T47D (cell line): ENCODE measurements around the gene AMOTL2.
A peak's percentile ranks its signal among the peaks of the same experiment; 100 is the strongest.

Source experiments
- DNase-seq, 2 experiments: peaks; one replicate each; pipeline versions ENCODE4 v3.0.0 to v3.0.0-alpha.2; 2011 to 2012; ENCODE audit warnings: low read depth in 1 of 2, low spot score in 1 of 2
- JUND ChIP-seq: IDR thresholded peaks from 2 replicates; pipeline ENCODE4 v1.6.1; 2012; ENCODE audit warnings: low read depth
- in situ Hi-C: cut with HindIII; loops from 2 replicates; pipeline ENCODE4 v1.10.0; 2016; ENCODE audit warnings: low sequenced_read_pairs, low pct_unique_long_range_greater_than_20kb

AMOTL2 gene

GRCh38 chr3:134339913-134340312, 34.3 kb downstream of the AMOTL2 start:
- no peak for TF ChIP-seq JUND
- in situ Hi-C loops: no loop called here
- no peak for DNase-seq

GRCh38 chr3:134339331-134339730, 34.9 kb downstream of the AMOTL2 start:
- no peak for TF ChIP-seq JUND
- DNase-seq: no peak
- in situ Hi-C loops: no loop called here

- in situ Hi-C loops: no loop called here
- DNase-seq: no peak
- TF ChIP-seq JUND: no peak
These were observed 35.6 kb downstream of the AMOTL2 start for GRCh38 chr3:134338516-134339261.

GRCh38 chr3:134338201-134338512, 36.1 kb downstream of the AMOTL2 start:
- in situ Hi-C loops: no loop called here
- no peak for TF ChIP-seq JUND
- DNase-seq: no peak

- no peak for DNase-seq
- TF ChIP-seq JUND: no peak
- in situ Hi-C loops: no loop called here
These were observed 36.6 kb downstream of the AMOTL2 start for GRCh38 chr3:134337511-134338200.

GRCh38 chr3:134337071-134337482, 37.2 kb downstream of the AMOTL2 start:
- in situ Hi-C loops: no loop called here
- no peak for DNase-seq
- no peak for TF ChIP-seq JUND

- in situ Hi-C loops: no loop called here
- DNase-seq: no peak
- TF ChIP-seq JUND: no peak
These were observed 37.7 kb downstream of the AMOTL2 start for GRCh38 chr3:134336587-134336986.

- peak in 1 of 2 experiments; percentile 94 for DNase-seq
- in situ Hi-C loops: no loop called here
- TF ChIP-seq JUND: no peak; the same call in 1 of the 2 replicates
These were observed 39.4 kb downstream of the AMOTL2 start for GRCh38 chr3:134334901-134335280.

GRCh38 chr3:134334231-134334900, 39.9 kb downstream of the AMOTL2 start:
- no peak for TF ChIP-seq JUND
- in situ Hi-C loops: no loop called here
- no peak for DNase-seq

- DNase-seq: peak in 1 of 2 experiments; percentile 82
- in situ Hi-C loops: no loop called here
- TF ChIP-seq JUND: peak; percentile 57; the same call in 1 of the 2 replicates
These were observed 40.6 kb downstream of the AMOTL2 start for GRCh38 chr3:134333522-134334181.

GRCh38 chr3:134332344-134332743, 41.9 kb downstream of the AMOTL2 start:
- TF ChIP-seq JUND: no peak
- in situ Hi-C loops: no loop called here
- DNase-seq: no peak

- in situ Hi-C loops: no loop called here
- DNase-seq: peak in 1 of 2 experiments; percentile 73
- TF ChIP-seq JUND: no peak
These were observed 42.4 kb downstream of the AMOTL2 start for GRCh38 chr3:134331811-134332199.
